HG02610 (cell line): Measurements from ENCODE around the gene ABCC9.

Experiments
- ATAC-seq: cut with Tn5 transposase; IDR thresholded peaks from one replicate; pipeline ENCODE4 v1.9.1; 2021; ENCODE audit warnings: mild to moderate bottlenecking, moderate library complexity; ENCODE audit not compliant: unreplicated experiment

ABCC9 gene

DNA sequence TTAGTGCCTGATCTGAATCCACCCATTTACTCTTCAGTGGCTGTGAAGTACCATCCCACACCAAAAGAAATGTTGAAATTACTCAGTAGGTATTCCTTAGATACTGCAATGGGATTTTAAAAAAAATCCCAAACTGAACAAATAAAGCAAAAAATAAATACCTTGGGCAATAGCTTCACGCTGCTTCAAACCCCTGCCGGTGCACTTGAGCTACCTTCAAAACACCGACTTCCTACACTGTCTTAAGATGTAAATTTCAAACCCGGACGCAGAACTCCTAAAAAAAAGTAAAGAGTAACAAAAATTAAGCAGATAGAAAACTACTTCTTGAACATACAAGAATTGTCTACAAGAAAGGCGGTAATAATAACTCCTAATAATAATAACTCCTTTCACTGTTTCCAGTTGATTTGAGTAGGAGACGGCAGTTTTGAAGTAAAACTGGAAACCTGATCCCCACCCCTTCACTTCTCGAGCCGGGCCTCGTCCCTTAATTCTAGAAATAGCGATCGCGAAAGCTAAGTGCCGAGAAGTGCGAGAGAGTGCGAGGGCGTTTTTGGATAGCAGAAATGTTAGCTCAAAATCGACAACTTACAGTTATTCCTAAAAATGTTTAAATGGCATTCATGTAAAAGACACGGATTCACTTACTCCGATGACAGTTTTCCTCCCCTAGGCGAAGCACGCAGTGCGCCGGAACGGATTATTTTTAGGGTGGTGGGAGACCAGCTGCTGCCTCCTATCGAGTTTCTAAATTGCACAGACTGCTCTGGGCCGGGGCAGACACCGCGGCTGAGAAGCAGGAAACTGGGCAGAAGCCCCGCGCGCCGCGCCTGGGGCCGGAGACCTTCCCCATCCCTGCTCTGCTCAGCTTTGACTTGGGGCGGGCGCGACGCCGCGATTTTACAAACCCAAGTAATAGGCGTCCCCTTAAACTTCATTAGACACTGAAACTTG lies at the start of gene ABCC9:
TSS of gene ABCC9 (minus strand) at position 878 of the 957 bp plus-strand sequence. CDS start 4,752 bp downstream, outside the sequence.
- ATAC-seq: no peak

DNA sequence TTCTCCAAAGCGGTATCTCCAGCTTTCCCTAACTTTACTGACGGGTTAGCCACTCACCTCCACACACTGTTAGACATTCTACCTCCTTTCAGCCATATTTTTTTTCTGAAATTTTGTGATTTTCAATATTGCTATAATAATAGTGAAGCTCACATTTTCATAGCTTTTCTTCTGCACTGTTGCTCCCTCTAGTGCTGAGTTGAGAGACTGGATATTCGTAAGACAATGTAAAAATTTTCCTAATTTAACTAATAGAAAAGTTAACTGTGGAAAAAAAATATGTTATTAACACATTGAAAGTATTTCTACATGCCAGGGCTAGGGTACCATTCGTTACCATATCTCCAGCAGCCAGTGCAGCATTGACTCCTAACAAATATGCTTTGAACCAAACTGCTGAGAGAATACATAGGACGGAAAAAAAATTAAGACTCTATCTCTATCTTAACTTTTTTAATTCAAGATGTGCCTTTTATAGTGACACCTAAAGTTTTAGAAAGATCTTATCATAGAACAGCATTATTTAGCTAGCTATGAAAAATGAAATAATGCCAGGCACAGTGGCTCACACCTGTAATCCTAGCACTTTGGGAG lies 48.7 kb upstream of the ABCC9 start:
- ATAC-seq: no peak

DNA sequence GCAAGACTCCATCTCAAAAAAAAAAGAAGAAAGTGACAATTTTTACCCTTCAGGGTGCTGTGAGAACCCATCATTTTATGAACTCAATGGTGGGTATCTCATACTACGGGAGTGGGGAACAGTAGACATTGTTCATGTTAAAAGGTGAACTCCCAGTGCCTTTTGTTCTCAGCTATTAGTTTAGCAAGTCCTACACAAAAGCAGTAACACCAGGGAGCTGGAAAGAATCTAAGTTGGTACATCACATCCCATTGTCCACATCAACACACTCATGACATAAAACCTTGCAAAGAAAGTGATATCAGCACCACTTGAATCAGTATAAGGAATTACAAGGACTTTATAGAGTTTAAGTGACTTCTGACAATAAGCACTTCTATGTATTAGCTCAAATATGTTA lies 47.4 kb upstream of the ABCC9 start:
- ATAC-seq: no peak

DNA sequence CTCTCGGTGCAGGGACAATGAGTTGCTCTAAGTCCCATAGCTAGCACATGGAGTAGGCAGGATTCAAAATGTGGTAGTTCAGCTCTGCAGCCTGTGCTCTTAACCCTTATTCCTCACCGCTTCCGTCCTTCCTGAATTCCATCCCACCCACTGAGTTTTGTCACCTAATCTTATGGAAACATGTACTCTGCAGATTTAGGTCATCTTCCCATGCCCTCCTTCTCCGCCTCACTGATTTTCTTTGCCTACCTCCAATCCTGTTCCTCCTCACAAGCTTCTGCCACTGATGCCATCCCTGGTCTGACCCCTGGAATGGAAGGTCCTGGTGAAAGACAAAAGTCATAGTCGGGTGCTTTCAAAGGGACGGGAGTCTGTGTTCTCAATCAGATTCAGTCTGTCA lies 46.5 kb upstream of the ABCC9 start:
- ATAC-seq: no peak

DNA sequence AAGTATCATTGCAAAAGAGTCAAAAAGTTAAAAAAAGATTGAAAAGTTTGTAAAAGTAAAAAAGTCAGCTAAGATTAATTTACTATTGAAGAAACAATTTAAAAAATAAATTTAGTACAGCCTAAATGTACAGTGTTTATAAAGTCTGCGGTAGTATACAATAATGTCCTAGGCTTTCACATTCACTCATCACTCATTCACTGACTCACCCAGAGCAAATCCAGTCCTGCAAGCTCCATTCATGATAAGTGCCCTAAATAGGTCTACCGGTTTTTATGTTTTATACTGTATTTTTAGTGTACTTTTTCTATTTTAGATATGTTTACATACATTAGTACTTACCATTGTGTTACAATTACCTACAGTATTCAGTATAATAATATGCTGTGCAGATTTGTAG lies 43.9 kb upstream of the ABCC9 start:
- ATAC-seq: no peak

DNA sequence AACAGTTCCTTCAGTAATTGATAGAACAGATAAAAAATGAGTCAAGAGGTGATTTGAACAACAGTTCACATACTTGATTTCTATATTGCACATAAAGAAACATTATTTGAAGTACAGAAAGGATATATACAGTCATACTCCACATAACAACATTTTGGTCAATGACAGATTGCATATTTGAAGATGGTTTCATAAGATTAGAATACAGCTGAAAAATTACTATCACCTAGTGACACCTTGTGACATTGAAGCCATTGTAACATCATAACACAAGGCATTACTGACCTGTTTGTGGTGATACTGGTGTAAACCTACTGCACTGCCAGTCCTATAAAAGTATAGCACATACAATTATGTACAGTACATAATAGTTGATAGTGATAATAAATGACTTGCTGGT lies 43.1 kb upstream of the ABCC9 start:
- no peak for ATAC-seq

DNA sequence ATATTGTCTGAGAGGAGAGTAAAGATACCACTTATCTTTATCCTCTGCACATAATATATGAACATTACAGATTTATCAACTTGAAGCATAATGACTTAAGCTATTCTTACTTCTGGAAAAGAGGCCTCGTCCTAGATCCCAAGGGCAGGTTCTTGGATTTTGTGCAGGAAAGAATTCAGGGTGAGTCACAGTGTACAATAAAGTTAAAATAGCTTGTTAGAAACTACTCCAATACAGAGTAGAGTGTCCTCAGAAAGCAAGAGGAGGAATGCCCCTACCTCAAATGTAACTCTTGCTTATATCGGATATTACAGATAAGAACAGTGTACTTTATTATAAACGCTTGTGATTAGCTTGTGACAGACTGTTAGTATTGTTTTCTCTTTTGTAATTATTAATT lies 41.9 kb upstream of the ABCC9 start:
- no peak for ATAC-seq

DNA sequence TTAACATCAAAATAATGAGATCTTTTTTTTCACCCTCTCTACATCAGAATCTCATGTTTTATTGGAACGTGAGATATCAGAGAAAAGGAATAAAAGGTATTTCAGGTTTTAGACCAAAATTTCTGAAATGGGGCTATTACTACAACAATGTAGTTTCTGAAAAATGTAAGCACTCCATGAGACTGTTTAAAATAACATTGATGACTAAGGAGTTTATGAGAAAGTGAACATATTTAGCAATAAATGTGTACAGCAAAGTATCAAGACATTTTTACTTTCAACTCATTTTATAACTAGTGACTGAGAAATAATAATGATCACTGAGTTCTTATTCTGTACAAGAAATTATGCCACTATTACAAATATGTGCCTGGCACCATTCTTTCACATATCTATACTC lies 39.3 kb upstream of the ABCC9 start:
- ATAC-seq: no peak

DNA sequence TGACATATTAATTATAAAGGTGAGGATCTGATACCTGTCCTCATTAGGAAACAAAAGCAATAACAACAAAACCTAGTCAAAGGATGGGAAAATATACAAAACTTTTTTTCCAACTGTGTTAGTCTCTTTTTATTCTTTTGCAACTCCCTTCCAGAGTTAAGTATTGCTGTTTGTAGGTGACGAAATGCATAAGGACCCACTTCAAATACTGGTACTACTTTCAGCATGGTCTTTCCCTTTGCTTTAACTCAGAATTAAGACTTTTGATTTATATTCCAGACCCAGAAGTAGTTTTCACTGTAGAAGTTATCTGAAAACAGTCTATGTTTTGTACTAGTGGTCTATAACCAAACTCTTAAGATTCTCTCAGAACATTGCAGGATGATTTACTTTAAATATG lies 34.1 kb upstream of the ABCC9 start:
- ATAC-seq: no peak

DNA sequence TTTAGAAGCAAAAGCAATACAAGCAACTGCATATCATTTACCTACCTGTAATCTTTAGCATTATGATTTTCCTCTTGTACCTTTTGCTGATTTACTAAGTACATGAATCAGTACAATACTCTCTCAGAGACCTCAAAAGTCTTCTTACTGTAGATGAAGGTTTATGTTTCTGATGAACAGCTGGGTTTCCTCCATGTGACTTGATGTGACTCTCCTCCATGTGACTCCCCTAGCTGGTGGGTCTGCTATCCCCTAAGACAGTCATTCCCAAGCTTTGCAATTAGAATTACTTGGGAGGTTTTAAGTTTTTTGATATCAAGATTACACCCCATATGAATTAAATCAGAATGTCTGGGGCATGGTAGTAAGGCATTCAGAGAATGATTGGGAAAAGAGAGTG lies 32.0 kb upstream of the ABCC9 start:
- no peak for ATAC-seq

DNA sequence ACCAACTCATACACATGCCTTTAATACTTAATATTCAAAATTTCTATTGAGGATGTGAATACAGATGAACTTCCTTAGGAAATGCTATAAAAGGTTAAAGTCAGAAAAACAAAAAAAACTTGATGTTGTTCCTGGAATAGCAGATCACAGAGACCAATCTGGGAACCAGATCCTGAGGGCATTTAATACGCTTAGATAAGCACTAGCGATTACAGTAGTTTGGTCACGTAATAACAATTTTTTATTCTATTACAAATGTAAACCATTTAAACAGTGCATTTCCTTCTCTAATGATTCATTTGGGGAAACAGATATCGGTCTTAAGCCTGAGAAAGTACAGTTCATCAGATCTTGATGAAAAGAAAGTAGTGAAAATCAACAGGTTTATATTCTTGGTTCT lies 30.8 kb upstream of the ABCC9 start:
- no peak for ATAC-seq

DNA sequence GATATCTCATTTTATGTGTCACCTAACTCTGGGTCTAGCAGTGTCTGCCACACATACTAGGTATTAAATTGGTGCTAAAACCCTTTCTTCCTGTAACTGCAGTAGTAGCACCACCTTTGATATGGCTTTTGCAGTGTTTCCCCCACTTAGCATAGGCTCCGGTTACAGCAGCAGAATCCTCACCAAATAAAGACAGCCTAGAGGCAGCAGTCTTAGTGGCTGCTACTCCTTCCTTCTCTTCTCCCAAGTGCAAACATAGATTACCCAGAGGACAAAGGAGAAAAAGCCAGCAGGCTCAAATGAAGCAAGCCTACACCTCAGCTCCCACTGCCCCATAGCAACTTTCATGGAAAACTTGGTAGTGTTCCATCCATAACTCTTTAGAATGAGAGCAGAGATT lies 30.1 kb upstream of the ABCC9 start:
- ATAC-seq: no peak

DNA sequence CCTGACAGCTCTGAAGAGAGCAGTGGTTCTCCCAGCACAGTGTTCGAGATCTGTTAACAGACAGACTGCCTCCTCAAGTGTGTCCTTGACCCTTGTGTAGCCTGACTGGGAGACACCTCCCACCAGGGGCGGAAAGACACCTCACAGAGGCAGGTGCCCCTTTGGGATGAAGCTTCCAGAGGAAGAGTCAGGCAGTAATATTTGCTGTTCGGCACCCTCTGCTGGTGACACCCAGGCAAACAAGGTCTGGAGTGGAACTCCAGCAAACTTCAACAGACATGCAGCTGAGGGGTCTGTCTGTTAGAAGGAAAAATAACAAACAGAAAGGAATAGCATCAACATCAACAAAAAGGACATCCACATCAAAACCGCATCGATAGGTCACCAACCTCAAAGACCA lies 21.6 kb upstream of the ABCC9 start:
- ATAC-seq: no peak

DNA sequence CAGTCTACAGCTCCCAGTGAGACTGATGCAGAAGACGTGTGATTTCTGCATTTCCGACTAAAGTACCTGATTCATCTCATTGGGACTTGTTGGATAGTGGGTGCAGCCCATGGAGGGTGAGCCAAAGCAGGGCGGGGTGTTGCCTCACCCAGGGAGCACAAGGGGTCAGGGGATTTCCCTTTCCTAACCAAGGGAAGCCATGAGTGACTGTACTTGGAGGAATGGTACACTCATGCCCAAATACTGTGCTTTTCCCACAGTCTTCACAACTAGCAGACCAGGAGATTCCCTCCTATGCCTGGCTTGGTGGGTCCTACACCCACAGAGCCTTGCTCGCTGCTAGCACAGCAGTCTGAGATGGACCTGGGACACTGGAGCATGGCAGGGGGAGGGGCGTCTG lies 21.0 kb upstream of the ABCC9 start:
- ATAC-seq: no peak

DNA sequence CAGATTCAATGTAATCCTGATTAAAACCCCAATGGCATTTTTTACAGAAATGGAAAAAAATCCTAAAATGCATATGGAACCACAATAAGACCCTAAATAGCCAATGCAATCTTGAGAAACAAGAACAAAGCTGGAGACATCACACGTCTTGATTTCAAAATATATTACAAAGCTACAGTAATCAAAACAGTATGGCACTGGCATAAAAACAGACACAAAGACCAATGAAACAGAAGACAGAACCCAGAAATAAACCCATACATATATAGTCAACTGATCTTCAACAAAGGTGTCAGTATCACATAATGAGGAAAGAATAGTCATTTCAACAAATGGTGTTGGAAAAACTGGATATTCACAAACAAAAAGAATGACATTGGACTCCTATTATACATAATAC lies 9.4 kb upstream of the ABCC9 start:
- ATAC-seq: no peak

DNA sequence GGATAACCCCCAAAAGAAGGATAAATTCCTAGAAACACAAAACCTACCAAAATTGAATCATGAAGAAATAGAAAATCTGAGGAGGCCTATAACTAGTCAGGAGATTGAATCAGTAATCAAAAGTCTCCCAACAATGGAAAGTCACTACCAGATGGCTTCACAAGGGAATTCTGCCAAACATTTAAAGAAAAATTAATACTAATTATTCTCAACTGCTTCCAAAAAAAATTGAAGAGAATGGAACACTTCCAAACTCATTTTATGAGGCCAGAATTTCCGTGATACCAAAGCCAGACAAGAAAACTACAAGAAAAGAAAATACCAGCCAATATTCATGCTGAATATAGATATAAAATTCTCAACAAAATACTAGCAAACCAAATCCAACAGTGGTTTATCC lies 7.8 kb upstream of the ABCC9 start:
- ATAC-seq: no peak

DNA sequence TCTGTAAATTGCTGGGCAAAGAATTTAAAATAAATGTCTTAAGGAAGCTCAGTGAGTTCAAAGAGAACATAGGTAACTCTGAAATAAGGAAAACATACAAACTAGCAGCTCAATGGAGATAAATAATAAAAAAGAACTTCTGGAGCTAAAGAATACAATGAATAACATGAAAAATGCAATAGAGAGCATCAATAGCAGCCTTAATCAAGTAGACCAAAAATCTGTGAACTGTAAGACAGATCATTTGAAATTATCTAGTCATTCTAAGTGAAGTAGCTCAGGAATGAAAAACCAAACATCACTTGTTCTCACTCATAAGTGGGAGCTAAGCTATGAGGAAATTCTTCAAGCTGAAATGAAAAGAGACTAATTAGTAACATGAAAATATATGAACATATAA lies 5.8 kb upstream of the ABCC9 start:
- no peak for ATAC-seq

DNA sequence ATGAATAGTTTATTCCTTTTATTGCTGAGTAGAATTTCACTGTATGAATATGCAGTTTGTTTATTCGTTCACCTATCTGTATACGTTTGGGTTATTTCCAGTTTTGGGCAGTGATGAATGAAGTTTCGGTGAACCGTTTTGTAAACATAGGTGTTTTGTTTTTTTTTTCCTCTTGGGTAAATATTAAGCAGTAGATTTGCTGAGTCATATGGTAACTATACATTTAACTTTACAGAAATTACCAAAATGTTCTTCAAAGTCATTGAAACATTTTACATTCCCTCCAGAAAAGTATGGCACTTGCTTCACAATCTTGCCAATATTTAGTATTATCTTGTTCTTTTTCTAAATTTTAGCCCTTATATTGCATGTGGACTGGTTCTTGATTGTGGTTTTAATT lies 3.8 kb upstream of the ABCC9 start:
- no peak for ATAC-seq

DNA sequence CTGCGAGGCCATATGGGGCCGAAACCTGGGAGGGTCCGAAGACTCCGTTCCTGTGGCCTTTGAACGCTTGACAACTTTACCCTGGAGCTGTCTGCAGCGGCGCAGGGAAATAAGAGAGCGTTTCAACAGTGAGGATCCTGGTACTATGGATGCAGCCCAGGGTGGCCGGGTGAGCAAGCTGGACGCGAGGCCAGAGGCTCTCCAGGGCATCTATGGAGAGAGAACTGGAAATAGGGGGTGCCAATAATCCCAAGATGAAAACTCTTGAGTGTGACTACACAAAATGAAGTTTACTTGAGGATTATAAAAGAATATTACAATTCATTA lies 1.1 kb upstream of the ABCC9 start:
- no peak for ATAC-seq

DNA sequence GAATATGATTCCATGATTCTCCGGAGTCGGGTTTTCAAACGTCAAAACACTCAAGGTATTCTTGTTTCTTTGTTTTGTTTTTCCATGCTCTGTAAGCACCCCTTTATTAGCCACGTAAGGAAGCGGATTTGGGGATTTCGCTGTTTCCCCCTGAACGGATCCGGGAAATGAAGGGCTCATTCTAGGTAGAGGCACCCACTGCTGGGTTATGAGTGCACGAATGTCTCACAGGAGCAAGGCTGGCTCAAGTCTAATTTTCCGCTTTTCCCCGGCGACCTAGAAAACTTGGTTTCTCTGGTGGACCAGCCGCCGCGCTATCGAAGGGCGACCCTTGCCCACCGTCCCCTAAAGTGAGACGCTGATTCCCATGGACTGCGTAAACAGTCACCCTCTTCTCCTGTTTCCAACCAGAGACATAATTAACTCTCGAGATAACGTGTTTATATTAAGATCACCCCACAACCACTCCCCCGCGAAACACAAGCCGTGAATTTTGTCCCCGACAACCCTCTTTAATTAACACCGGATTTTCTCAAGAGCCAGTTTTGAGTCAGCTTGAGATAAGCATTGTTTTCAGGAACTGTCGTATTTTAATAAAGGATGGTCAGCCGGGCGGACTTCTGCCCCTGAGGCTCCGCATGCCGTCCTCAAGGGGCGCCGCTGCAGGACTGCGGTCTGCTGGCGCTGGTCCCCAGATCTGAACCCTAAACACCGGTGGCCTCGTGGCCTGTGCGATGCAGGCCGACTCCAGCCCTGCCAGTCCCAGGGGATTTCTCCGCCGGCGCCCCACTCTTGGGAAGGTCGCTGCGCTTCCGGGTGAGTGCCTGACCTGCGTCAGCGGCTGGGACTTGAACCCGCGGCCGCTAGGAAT lies 515 bp upstream of the ABCC9 start:
- ATAC-seq: no peak

DNA sequence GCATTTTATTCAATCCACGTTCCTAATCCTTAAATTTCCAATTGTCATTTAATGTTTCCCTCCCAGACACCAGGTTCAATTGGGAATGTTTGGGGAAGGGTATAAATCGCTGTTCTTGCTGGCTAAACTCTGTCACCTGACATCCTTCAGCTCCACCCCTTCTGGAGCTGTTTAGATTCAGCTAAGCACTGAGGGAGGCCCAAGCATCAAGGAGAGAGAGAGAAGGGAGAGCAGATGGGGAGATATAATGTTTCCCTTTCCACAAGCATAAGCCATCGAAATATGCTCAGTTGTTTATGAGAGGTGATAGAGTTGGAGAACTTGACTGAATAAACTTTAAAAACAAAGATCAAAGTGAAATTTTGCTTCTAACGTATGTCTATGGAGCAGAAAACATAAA lies 1.8 kb downstream of the ABCC9 start:
- ATAC-seq: no peak

DNA sequence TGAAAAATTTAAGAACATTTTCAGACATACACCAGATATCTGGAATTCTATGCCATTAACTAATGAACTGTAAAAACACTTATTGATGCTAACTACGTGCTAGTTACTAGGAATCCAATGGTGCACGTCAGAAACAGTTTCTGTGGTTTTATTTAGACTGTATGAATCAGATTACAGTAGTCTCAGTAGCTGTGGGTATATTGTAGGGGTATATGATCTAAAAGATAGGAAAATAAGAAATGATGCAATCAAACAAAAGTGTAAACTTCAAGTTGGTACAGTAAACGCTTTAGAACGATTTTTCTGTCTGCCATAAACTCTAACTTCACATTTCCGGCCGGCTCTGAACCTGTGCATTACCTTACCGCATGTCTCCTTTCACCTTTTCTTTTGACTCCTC lies 2.3 kb downstream of the ABCC9 start:
- no peak for ATAC-seq
